GM23338 (cell line): Measurements from ENCODE around the gene MYH15.

Experiments
- POLR2AphosphoS5 ChIP-seq: IDR thresholded peaks from 2 replicates; pipeline ENCODE4 v1.6.1; 2016; ENCODE audit warnings: antibody characterized with exemption, low read depth
- TF ChIP-seq, protein P1 (sequence below), 2 experiments: fragments of 200-600 bp in 1 of 2; sonication (generic) in 1 of 2; conservative IDR thresholded peaks; 2 replicates each; pipeline versions ENCODE4 v1.5.1 to v1.6.1; 2016 to 2017; ENCODE audit warnings: antibody characterized with exemption in 2 of 2, low read depth in 2 of 2, mild to moderate bottlenecking in 2 of 2, moderate library complexity in 1 of 2

DNA sequence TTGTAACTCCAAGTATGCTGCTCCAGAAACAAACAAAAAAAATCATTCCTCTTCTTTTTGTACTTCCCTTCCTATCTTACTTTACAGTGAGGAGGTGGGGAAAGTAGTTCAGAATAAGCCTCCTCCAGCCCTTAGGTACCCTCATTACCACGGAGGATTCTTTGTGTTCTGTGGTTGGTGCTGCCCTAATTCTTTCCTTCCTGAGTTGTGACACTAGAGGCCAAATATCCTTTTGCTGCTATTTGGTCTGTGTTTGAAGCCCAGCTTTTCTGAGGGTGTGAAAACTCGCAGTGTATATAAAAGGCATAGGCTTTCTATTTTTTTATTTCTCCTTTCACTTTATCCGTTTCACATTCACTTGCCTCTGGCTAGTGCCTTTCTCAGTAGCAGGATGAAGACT is 115.8 kb downstream of the MYH15 start:
- TF ChIP-seq POLR2AphosphoS5 = no peak
- TF ChIP-seq, protein P1, sequence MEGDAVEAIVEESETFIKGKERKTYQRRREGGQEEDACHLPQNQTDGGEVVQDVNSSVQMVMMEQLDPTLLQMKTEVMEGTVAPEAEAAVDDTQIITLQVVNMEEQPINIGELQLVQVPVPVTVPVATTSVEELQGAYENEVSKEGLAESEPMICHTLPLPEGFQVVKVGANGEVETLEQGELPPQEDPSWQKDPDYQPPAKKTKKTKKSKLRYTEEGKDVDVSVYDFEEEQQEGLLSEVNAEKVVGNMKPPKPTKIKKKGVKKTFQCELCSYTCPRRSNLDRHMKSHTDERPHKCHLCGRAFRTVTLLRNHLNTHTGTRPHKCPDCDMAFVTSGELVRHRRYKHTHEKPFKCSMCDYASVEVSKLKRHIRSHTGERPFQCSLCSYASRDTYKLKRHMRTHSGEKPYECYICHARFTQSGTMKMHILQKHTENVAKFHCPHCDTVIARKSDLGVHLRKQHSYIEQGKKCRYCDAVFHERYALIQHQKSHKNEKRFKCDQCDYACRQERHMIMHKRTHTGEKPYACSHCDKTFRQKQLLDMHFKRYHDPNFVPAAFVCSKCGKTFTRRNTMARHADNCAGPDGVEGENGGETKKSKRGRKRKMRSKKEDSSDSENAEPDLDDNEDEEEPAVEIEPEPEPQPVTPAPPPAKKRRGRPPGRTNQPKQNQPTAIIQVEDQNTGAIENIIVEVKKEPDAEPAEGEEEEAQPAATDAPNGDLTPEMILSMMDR (conservative IDR thresholded peaks at IDR 0.05; ENCODE audit: low read depth in 2 of 2) = no peak
